Esophagus muscularis mucosa (tissue), 4 donors: Measurements from ENCODE around the gene TPM3. TPM values are rescaled to one million over a fixed set of nuclear protein-coding genes. Genes with fewer than 3 reads are reported as not detected.

Experiments used
- DNase-seq: peaks from one replicate; pipeline ENCODE4 v3.0.0-alpha.2; 2017; ENCODE audit errors: extremely low spot score
- H3K27ac ChIP-seq, 4 donors: fragments of 200-600 bp; sonication (generic); replicated peaks in 1 of 4; 1 replicate in 3 of 4; 2 replicates in 1 of 4; pipeline ENCODE4 v1.5.1; 2016 to 2019; ENCODE audit warnings: mild to moderate bottlenecking in 1 of 4
- H3K27me3 ChIP-seq, 4 donors: fragments of 200-600 bp; sonication (generic); one replicate each; pipeline versions ENCODE4 v1.5.1 to v1.6.0; 2016 to 2019
- H3K36me3 ChIP-seq, 4 donors: fragments of 200-600 bp; sonication (generic); one replicate each; pipeline ENCODE4 v1.5.1; 2016 to 2019
- H3K4me1 ChIP-seq, 4 donors: fragments of 200-600 bp; sonication (generic); one replicate each; pipeline ENCODE4 v1.5.1; 2016 to 2019
- H3K4me3 ChIP-seq, 4 donors: fragments of 200-600 bp; sonication (generic); 1 replicate in 2 of 4; 2 replicates in 2 of 4; pipeline ENCODE4 v1.5.1; 2016 to 2019; ENCODE audit warnings: mild to moderate bottlenecking in 4 of 4, moderate library complexity in 1 of 4
- H3K9me3 ChIP-seq, 4 donors: fragments of 200-600 bp; sonication (generic); 1 replicate in 3 of 4; 2 replicates in 1 of 4; pipeline ENCODE4 v1.5.1; 2016 to 2019
- CTCF ChIP-seq, 3 experiments: fragments of 200-600 bp in 2 of 3; fragments of 450-650 bp in 1 of 3; sonication (generic) in 2 of 3; IDR thresholded peaks; one replicate each; pipeline ENCODE4 v1.5.1; 2017 to 2019; ENCODE audit warnings: antibody characterized with exemption in 3 of 3, mild to moderate bottlenecking in 2 of 3, moderate library complexity in 1 of 3
- EP300 ChIP-seq: sonication (generic); formaldehyde crosslinking; IDR thresholded peaks from one replicate; pipeline ENCODE4 v1.6.1; 2017; ENCODE audit warnings: antibody characterized with exemption
- POLR2A ChIP-seq: fragments of 450-650 bp; IDR thresholded peaks from one replicate; pipeline ENCODE4 v1.6.1; 2017; ENCODE audit warnings: antibody characterized with exemption, moderate library complexity, mild to moderate bottlenecking, low read depth
- POLR2AphosphoS5 ChIP-seq, 2 donors: sonication (generic); formaldehyde crosslinking; IDR thresholded peaks; one replicate each; pipeline ENCODE4 v1.6.1; 2017; ENCODE audit warnings: antibody characterized with exemption in 2 of 2
- WGBS: methylation state at CpG from one replicate; pipeline ENCODE4 v1.1.5; 2018; 5-methylcytosine and 5-hydroxymethylcytosine counted together
- intact Hi-C: fragments of 100-400 bp; cut with DNase I; formaldehyde crosslinking; loops from one replicate; pipeline ENCODE4 v1.15.1; 2023
- total RNA-seq, 4 donors: library from RNA; depleted of rRNA; stranded (reverse); fragments of >200 nt; gene quantifications; one replicate each; pipeline versions ENCODE4 v1.1.0 to v1.2.1, GENCODE V29; 2016

Gene TPM3
- 100 to 1,000 TPM in 3 of 4 donors, 10 to 100 TPM in 1; 75.6 to 205 (median 131) TPM for total RNA-seq

- WGBS, result 29% methylated on average over 1 of the region's 1 CpG
- peak within 1 kb of the TSS in 3 of 4 donors; percentile 49 to 58 (median 55) for H3K27ac ChIP-seq
- no peaks in the 10 kb centered on the region for H3K27me3 ChIP-seq
- intact Hi-C loops, result loop anchor here (10.0 kb wide), 1 partner anchor 143 kb away; no protein-coding TSS in a partner anchor
- TF ChIP-seq POLR2A, result peak; percentile 51
- no peak for TF ChIP-seq EP300
- DNase-seq, result no peak
- H3K4me3 ChIP-seq, result peak within 1 kb of the TSS in 1 of 4 donors; percentile 3
- H3K4me1 ChIP-seq, result peaks cover 0 to 31% (median 19%) of the 10 kb centered on the region in 4 donors
- H3K9me3 ChIP-seq, result no peaks in the 10 kb centered on the region
- H3K36me3 ChIP-seq, result no peaks in the 10 kb centered on the region
Measured at GRCh38 chr1:154191990-154192461, at the start of gene TPM3. Gene TPM3, minus strand, starts transcription at chr1:154192100. Its CDS starts 82 bp downstream, at chr1:154192018.

- TF ChIP-seq EP300, result no peak
- no peak for TF ChIP-seq POLR2A
- no peak for TF ChIP-seq CTCF (IDR thresholded peaks at IDR 0.05)
- TF ChIP-seq POLR2AphosphoS5 (IDR thresholded peaks at IDR 0.05), result no peak
- Histone ChIP-seq H3K4me3 (no peak overlapping the region), H3K36me3 (peaks cover 61 to 100% (median 96%) of the 10 kb centered on the region in 4 donors), H3K27me3 (no peaks in the 10 kb centered on the region), H3K27ac (no peak overlapping the region), H3K4me1 (peaks cover 0 to 8% (median 0%) of the 10 kb centered on the region in 4 donors), H3K9me3 (no peaks in the 10 kb centered on the region)
- intact Hi-C loops, result no loop called here
- DNase-seq, result no peak
- 89% methylated on average over 3 of the region's 3 CpGs for WGBS
Measured at GRCh38 chr1:154240294-154240833, 48.5 kb upstream of the TPM3 start.

- no peak for DNase-seq
- no peaks in the 10 kb centered on the region for H3K27me3 ChIP-seq
- no peak overlapping the region for H3K27ac ChIP-seq
- no peak for TF ChIP-seq CTCF (IDR thresholded peaks at IDR 0.05)
- no peak for TF ChIP-seq EP300
- no peak for TF ChIP-seq POLR2A
- TF ChIP-seq POLR2AphosphoS5 (IDR thresholded peaks at IDR 0.05), result no peak
- intact Hi-C loops, result no loop called here
- H3K4me3 ChIP-seq, result no peak overlapping the region
- 90% methylated on average over 3 of the region's 3 CpGs for WGBS
- peaks cover 0 to 8% (median 0%) of the 10 kb centered on the region in 4 donors for H3K4me1 ChIP-seq
- H3K36me3 ChIP-seq, result peaks cover 61 to 100% (median 96%) of the 10 kb centered on the region in 4 donors
- no peaks in the 10 kb centered on the region for H3K9me3 ChIP-seq
Measured at GRCh38 chr1:154239491-154239890, 47.6 kb upstream of the TPM3 start.

- no peak for TF ChIP-seq POLR2AphosphoS5 (IDR thresholded peaks at IDR 0.05)
- TF ChIP-seq EP300, result no peak
- TF ChIP-seq CTCF (IDR thresholded peaks at IDR 0.05), result no peak
- no peak for TF ChIP-seq POLR2A
- H3K36me3 ChIP-seq, result peaks cover 60 to 100% (median 95%) of the 10 kb centered on the region in 4 donors
- intact Hi-C loops, result no loop called here
Measured at GRCh38 chr1:154237880-154238506, 46.1 kb upstream of the TPM3 start.

DNA sequence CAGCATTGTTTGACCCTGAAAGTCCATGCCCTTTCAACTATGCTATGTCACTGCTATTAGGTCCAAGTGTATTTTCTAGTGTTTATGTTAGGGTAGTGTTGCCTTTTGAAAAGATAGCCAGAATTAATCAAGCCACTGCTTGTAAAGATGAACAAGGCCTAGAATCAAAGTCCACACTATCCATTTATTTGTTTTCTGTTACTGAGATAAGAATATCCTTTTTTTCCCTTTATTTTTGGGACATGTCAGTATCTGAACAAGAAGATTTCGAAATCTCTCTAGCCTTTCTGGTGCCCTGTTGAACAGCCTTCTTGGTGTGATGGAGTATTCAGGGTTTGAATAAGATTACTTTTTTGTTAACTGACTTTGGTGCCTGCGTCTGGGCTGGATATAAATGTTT is 45.5 kb upstream of the TPM3 start:
- H3K9me3 ChIP-seq, result no peaks in the 10 kb centered on the region
- 94% methylated on average over 2 of the region's 2 CpGs for WGBS
- intact Hi-C loops, result no loop called here
- no peaks in the 10 kb centered on the region for H3K27me3 ChIP-seq
- DNase-seq, result no peak
- TF ChIP-seq CTCF (IDR thresholded peaks at IDR 0.05) (no peak), POLR2A (no peak), POLR2AphosphoS5 (IDR thresholded peaks at IDR 0.05) (no peak), EP300 (no peak)
- H3K4me1 ChIP-seq, result peaks cover 0 to 8% (median 0%) of the 10 kb centered on the region in 4 donors
- no peak overlapping the region for H3K4me3 ChIP-seq
- H3K27ac ChIP-seq, result no peak overlapping the region
- H3K36me3 ChIP-seq, result peaks cover 63 to 100% (median 95%) of the 10 kb centered on the region in 4 donors

More at GRCh38 chr1:154237880-154238506, 46.1 kb upstream of the TPM3 start:
- H3K27ac ChIP-seq, result no peak overlapping the region
- H3K27me3 ChIP-seq, result no peaks in the 10 kb centered on the region
- WGBS, result 92% methylated on average over 6 of the region's 6 CpGs
- H3K9me3 ChIP-seq, result no peaks in the 10 kb centered on the region
- H3K4me3 ChIP-seq, result no peak overlapping the region
- DNase-seq, result no peak
- H3K4me1 ChIP-seq, result peaks cover 0 to 8% (median 0%) of the 10 kb centered on the region in 4 donors
